A172 (cell line): Measurements from ENCODE around the gene MPPE1. TPM values are rescaled to one million over a fixed set of nuclear protein-coding genes. Genes with fewer than 3 reads are reported as not detected.

Source experiments
- DNase-seq: peaks from one replicate; pipeline ENCODE4 v3.0.0-alpha.2; 2015; ENCODE audit warnings: low spot score
- total RNA-seq: library from RNA; depleted of rRNA; stranded (reverse); fragments of >200 nt; shearing (Covaris generic); gene quantifications from 2 replicates; pipeline ENCODE4 v1.2.3, GENCODE V29; 2014

MPPE1 gene
- total RNA-seq, 1 experiment from 2014 or later, result 12.3 TPM

DNA sequence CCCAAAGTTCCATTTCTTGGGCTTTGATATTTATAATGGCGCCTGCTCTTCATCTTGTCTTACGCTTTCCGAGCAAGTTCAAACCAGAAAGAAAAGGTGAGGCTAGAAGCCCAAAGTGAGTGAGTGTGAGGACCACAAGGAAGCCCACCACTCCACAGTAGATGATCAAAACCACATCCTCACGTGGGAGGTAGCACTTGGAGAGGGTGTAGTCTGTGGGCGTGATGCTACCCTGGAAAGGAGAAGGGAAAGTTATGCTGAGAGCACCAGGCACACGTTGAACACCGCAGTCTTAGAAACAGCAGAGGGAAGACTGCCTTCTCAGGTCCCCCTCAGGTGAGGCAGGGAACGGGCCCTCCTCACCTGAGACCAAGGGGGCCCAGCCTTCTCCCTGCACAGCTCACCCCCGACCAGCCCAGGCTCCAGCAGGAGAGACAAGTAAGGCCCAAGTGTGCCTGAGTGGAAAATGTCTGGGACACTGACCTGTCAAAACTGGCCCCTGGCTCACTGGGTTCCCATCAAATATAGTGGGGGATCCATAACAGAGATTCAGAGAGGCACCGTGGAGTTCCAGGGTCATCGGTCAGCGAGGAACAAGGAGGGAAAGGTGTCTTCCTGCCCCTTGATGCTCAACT is 23.6 kb downstream of the MPPE1 start:
- DNase-seq, result no peak

DNA sequence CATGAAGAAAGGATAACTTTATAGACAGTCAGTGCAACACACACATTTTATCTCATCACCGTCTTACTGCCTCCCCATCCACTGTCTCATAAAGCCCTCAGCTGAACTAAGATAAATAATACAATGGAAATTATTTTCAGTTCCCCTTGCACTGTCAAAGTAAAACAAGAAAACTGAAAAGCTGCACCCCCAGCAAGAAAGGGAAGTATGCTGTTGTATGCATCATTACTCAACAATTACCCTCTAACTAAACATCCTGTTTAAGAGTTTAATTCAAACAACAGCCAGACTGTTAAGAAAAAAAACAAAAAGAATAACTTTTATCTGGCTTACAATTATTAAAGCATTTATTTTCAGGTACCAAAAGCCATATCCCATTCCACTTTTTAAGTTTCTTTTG is 25.0 kb downstream of the MPPE1 start:
- no peak for DNase-seq

DNA sequence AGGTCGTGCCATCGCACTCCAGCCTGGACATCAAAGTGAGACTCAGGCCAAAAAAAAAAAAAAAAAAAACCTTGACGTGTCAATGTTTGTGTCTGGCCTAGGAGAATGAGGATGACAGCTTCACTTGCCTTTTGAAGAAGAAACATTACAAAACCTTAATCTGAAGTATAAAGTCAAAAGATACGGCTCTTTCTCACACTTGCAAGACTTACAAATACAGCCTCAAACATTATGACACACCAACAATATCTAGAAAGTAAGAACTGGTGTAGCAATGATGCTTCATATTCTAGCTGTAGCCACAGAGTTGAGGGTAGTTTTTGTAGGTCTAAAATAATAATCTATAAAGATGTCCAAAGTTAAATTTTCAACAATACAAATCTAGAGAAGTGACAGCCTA is 25.5 kb downstream of the MPPE1 start:
- DNase-seq, result no peak

DNA sequence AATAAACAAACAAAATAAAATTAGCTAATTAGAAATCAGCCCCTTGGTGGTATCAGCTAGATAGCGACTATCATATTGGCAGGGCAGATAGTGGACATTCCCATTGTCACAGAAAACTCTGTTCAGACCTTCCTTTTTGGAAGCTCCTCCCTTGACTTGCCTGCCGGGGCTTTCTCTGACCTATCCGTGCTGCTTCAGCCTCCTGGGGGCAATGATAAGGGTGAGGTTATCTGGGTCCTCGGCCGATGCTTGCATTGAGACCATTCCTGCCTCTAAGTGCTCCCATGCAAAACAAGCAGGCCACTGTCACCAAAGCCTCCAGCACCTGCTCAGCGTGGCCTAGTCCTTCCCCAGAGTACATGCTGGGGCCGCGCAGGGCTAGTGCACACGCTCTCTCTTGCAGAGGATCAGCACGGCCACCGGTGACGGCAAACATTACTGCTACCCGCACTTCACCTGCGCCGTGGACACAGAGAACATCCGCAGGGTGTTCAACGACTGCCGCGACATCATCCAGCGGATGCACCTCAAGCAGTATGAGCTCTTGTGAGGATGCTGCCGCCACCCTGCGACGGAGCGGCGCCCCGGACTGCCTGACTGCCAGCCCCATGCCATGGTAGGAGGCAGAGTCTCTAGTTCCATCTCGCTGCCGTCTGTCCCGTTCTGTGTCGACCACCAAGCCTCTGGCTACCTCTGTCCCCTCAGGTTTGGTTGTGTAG is 27.4 kb downstream of the MPPE1 start:
- no peak for DNase-seq

DNA sequence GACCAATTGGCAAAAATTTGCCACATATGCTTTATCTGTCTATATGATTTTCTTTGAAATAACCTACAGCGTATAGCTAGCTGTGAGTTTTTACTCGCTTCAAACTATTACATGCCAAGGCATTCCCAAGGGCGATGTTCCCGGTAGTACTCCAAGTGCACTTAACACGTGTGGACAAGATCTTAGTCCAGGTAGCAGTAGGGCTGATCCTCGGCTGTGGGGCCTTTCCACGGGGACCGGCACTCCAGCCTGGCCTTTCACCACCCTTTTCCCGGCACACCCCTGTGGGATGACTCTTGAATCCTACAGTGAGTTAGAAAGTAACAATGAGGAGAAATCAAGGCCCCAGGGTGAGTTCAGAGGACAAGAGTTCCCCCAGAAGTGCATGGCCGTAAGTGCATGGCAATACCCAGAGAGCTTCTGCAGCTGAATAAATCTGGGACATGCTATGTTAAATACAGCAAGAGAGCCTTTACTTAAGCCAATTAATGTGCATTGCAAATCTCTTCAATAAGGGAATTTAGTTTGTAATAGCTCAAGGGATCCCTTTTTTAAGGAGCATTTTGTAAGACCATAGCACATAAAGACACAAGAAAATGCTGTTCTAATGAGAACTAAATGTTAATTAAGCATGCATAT is 30.5 kb downstream of the MPPE1 start:
- no peak for DNase-seq

DNA sequence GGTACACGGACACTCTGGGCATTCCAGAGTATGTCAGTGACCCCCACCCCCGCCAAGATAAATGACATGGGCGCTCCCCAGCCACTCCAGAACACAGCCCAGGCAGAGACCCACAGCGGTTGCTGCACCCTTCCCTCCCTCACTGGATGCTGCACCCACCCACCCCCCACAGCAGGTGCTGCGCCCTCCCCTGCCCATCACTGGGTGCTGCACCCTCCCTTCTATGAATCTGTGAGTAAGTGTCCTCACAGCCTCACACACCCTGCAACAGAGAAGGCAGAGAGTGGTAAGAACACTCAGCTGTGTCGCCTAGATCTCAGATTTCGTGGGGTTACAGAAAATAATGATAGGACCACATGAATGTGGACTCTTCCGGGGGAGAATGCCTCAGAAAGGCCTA is 33.4 kb downstream of the MPPE1 start:
- DNase-seq, result no peak

DNA sequence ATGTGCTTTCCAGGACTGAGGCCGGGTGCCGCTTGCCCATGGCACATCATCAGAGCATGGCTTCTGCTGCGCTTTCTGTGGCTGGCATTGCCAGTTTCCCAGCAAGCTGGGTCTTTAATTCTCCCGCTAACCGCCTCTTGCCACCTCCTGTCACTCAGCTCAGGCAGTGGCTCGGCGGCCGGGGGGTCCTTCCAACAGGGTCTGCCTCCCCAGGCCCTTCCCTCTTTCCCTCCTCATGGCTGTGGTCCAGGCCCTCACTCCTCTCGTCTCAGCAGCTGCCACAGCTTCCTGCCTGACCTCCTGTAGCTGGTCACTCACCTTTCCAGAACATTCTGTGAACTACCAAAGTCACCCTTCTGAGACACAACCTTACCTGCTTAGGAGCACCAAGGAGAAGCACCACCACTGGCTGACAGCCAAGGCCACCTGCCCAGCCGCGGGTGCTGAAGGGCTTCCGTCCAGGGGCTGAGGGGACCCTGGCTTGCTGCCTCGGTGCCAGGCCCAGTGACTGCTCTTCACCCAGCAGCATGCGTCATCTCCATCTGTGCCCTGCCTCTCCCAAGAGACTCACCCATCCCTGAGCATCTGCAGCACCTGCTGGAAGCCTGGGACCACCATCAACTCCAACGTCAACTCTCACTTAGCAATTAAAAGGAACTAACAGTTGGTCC is 34.3 kb downstream of the MPPE1 start:
- DNase-seq, result no peak

DNA sequence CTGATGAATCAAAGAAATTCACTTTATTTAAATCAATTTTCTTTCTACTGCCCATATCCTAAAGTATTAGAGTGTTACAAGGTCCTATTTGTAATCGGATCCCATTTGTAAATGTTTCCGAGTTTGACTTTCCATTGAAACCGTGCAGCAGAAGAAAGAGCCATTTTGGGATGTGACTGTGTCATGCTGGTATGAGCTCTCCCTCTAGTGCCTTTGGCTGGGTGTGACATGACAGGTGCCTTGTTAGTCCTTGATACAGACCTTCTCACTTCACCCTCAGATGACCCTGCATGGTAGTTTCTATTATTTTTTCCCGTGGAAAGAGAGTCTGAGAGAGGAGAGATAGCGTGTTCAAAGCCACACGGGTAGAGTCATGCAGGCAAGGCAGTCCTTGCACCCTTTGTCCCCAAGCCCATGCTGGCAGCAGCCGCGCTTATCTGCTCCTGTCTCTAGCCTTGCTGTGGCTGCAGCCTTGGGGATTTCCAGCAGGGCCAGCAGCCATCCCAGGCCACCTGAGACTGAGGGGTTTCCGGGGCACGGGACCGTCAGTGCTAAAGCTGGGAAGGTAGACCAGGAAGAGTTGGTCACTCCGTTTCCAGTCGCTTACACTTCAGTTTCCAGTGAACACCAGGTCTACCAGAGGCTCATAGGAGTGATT is 35.5 kb downstream of the MPPE1 start:
- DNase-seq, result peak; percentile 51

DNA sequence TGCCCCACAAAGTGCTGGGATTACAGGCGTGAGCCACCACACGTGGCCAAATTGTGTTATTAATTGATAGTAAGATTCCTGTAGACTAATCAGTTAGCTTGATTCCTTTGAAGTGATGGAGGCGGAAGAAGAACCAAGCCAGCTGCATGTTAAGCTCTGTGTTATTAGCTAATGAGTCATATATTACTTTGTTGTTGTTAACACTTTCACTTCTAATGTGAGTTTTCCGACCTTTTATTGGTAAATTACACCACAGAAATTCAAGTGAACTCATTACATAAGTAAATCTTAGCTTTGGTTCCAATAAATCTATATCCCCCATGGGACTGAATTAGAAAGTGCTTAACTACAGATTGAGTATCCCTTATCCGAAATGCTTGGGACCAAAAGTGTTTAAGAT is 36.6 kb downstream of the MPPE1 start:
- no peak for DNase-seq

DNA sequence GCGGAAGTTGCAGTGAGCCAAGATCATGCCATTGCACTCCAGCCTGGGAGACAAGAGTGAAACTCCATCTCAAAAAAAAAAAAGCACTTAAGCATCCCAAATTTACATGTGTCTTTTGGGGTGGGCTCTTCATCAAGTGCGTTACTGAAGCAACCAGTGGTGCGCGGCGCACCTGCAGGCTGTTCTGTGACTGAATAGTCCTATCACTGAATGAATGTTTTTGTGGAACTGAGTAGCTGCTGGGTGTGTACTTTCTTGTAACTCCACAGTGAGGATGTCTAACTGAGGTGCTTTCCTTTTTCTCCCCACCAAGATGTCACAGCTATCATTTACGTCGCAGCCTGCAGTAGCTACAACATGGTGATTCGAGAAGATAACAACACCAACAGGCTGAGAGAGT is 39.9 kb downstream of the MPPE1 start:
- no peak for DNase-seq

DNA sequence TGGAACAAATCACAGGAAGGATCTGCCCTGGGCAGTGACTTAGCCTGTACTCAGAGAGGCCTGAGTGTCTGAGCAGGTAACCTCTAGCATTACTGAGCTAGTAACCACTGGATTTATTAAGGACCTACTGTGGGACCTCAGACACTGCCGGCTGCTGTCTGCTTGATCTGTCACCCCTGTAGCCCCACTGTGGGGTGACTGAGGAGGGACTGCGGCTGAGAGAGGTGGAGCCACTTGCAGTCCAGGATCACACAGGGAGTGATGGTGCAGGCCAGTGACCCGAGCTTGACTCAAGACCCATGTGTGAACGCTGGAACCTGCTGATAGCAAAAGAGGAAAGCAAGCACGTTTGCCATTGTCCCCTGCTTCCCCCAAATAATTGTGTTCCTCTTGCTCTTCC is 41.4 kb downstream of the MPPE1 start:
- DNase-seq, result no peak

DNA sequence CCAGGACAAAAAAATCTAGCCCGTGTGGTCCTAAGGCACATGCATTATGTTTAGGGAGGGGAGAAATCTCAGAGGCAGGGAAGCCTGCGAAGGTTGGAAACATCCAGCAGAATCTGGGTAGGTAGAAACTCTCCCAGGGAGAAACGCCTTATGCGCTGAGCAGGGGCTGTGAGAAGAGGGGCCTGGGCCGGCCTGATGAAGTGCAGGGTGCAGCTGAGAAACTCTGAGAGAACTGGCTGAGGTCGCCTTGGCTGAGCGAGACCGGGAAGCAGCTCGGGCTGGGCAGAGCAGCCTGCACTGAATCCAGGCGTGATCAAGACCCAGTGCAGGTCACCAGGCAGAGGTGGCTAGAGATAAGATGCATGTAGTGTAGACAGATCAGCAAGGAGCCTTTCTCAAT is 41.8 kb downstream of the MPPE1 start:
- DNase-seq, result no peak

DNA sequence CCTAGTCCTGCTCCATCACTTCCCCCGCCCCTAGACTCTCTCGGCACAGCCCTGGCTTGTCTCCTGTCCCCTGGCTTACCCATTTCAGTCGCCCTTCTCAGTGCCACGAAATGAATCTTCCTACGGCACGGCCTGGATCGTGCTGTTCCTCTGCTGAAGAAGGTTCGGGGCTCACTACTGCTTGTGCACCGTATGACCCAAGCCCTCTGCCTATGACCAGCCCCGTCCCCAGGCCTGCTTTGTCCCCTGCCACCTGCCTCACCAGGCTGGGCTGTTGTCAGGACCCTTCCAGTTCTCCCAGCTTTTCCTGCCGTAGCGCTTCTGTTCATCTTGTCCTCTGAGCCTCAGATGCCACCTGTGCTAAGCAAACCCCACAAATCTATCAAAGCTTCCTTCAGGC is 43.0 kb downstream of the MPPE1 start:
- DNase-seq, result no peak

DNA sequence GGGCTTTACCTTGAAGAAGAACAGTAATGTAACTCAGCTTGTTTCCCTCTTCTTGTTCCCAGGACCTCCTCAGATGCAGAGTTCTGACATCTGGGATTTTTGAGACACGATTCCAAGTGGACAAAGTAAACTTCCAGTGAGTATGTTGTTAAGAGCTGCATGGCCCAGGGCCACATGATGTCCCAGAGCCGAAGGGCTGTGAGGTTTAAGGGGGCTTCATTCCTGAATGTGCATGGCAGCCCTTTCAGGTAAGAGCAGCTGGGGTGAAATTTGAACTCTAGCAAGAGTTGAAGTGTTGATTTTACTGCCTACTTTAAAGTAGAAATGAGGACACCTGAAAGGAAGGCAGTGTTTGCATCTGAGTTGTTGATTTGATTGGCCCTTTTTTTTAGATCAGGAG is 43.6 kb downstream of the MPPE1 start:
- DNase-seq, result no peak

DNA sequence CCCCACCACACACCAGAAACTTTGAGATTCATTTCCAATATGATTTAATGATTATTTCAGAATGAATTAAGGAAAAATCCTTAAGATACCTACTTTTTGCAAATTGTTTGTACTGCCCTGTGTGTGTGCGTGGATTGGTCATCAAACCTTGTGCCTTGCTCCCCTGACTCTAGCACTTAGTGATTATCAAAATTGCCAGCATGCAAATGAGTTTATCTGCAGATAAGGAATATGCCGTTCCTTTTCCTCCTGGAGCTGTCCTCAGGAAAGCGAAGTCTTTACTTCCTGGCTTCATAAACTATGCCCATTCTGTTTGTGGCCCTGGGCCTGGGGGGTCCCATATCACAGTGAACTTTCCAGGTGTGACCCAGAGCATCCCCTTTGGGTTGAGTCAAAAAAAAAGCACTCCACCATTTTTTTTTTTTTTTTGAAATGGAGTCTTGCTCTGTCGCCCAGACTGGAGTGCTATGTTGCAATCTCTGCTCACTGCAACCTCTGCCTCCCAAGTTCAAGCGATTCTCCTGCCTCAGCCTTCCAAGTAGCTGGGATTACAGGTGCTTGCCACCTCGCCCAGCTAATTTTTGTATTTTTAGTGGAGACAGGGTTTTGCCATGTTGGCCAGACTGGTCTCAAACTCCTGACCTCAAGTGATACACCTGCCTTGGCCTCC is 45.5 kb downstream of the MPPE1 start:
- no peak for DNase-seq

DNA sequence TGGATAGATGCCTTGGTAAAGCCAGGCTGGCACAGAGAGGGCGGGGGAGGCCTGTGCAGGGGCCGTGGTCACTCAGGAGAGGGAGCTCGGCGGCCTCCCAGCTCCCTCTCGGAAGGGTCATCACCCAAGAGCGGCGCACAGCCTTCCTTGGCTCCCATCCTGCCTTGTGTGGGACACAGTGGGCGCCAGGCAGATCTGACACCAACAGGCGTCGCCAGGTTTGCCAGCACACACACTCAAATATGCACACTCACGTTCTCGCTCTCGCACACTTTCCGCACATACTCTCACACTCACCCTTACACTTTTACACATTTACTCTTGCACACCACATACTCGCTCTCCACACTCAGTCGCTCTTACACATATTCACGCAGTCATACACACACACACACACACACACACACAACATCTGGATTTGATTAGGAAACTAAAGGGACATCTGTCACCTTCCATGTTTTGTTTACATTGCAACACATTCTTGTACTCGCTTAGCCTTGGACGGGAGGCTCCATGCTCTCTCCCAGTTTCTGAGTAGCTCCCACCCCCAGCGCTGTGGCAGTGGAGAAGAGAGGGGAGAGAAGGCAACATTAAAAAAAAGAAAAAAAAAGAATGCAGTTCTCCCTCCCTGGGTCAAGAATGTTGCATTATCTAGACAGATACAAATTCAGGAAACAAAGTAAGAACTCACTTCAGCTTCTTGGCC is 46.4 kb downstream of the MPPE1 start:
- no peak for DNase-seq

DNA sequence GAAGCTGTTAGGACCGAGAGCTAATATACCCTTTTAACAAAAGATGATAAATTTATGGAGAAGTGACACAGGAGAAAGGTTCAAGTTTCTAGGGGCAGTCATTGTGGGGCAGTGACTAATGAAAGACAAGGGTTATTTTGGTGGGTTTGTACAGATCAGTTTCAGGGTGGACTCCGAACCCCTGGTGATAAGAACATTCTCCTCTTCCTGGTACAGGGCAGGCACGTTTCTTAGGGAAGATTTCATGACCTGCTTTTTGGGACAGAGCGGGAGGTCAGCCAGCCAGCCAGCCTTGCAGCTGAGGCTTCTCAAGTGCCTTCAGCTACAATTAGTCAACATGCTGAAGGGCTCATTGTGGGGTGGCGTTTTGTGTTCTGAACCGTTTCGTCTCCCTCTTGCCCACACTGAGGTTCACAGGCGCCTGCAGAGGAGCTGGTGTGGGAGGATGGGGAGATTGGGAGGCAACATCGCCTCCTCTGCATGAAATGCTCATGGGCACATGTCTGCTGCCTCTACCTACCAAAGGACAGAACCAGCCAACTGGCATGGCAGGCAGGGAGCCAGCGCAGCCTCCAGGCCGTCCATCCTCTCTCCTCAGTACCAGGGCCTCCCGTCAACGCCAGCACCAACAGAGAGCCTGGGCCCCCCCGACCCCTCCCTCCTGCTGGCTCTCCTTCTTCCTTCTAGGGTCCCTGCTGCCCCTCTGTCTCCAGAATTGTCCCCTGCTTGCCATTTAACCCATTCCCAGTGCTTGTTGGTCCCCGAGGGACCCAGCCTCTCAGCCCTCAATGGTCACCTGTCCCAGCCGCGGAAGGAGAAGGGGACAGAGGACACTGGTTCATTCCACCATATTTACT is 47.3 kb downstream of the MPPE1 start:
- no peak for DNase-seq

DNA sequence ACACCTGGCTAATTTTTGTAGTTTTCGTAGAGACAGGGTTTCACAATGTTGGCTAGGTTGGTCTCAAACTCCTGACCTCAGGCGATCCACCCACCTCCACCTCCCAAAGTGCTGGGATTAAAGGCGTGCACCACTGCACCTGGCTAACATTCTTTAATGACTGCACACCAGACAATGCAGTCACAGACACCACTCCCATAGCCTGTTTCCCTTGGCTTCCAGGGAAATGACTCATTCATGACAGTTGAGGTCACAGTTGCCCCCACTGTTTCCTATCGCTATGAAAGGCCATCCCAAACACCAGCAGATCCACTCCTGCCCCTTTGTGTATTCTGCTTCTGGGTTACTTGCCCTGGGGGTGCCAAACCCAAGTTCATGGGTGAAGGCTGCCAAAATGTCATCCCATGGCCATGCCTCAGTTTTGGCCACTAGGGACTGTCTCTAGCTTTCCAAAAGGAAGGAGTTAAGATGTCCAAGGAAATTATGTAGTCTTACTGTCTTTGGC is 48.2 kb downstream of the MPPE1 start:
- peak; percentile 97 for DNase-seq

DNA sequence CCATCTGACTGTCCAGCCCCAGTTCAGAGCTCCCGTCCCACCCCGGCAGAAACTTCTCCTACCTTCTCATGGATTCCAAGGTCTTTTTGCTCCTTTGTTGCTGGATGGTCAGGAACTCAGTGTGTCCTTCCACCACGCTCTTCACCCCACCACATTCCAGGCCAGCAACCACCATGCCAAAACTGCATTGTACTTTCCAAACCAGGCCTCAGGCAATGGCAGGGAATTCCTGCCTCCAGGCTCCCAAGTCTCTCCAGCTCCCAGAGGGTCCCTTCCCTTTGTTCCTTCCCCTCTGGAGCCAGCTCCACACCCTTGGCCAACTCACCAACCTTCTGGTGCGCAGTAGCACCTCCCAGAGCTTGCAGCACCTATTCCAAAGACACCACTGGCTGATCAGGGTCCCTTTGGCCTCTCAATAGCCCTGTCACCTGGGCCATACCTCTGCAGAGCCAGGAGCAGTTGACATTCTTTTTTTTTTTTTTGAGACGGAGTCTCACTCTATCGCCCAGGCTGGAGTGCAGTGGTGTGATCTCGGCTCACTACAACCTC is 48.8 kb downstream of the MPPE1 start:
- DNase-seq, result no peak
